Nephron (organoid): Measurements from ENCODE around the gene DIAPH3.

Source experiments
- H3K27ac Mint-ChIP-seq, 3 experiments: 2 replicates each; pipeline ENCODE4 v1.8.0; 2020; ENCODE audit warnings: mixed read lengths in 3 of 3, mild to moderate bottlenecking in 2 of 3, moderate library complexity in 1 of 3
- H3K27me3 Mint-ChIP-seq: 2 replicates; pipeline ENCODE4 v1.8.0; 2021; ENCODE audit warnings: low read depth, mild to moderate bottlenecking, moderate library complexity, mixed read lengths
- H3K36me3 Mint-ChIP-seq: 2 replicates; pipeline ENCODE4 v1.8.0; 2020; ENCODE audit warnings: low read depth, mixed read lengths
- H3K4me1 Mint-ChIP-seq: 2 replicates; pipeline ENCODE4 v1.8.0; 2020; ENCODE audit warnings: mixed read lengths
- H3K4me3 Mint-ChIP-seq, 3 experiments: 2 replicates each; pipeline ENCODE4 v1.8.0; 2020; ENCODE audit warnings: mild to moderate bottlenecking in 3 of 3, mixed read lengths in 3 of 3, moderate library complexity in 2 of 3
- H3K9me3 Mint-ChIP-seq: 2 replicates; pipeline ENCODE4 v1.8.0; 2020; ENCODE audit warnings: mixed read lengths
- TF ChIP-seq, protein P1 (sequence below), 3 experiments: fragments of 200-600 bp; sonication (generic); IDR thresholded peaks; one replicate each; pipeline ENCODE4 v1.5.0; 2021; ENCODE audit warnings: antibody characterized with exemption in 3 of 3; ENCODE audit not compliant: unreplicated experiment in 3 of 3

The DIAPH3 gene

DNA sequence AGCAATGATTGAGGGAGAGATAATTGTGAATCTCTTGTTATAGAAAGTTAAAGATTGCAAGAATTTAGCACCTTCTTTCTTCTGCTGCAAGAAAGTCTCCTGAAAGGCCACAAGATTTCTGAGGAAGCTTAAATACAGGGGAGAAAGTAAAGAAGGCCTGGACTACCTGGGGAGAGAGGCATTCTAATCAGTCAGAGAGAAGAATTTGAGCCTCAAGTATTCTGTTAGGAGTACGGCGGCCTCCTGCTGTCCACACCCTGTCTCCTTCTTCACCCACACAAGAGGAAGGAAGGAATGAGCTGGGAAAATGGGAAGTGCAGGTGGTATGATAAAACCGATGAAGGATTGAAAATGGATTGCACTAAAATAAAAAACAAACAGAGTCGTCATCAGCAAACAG is 474.7 kb downstream of the DIAPH3 start:
- Mint-ChIP-seq H3K27me3 (no peaks in the 10 kb centered on the region), H3K4me3 (no peak overlapping the region), H3K27ac (no peak overlapping the region), H3K36me3 (no peaks in the 10 kb centered on the region), H3K4me1 (peaks cover 29% of the 10 kb centered on the region), H3K9me3 (no peaks in the 10 kb centered on the region)
- TF ChIP-seq, protein P1, sequence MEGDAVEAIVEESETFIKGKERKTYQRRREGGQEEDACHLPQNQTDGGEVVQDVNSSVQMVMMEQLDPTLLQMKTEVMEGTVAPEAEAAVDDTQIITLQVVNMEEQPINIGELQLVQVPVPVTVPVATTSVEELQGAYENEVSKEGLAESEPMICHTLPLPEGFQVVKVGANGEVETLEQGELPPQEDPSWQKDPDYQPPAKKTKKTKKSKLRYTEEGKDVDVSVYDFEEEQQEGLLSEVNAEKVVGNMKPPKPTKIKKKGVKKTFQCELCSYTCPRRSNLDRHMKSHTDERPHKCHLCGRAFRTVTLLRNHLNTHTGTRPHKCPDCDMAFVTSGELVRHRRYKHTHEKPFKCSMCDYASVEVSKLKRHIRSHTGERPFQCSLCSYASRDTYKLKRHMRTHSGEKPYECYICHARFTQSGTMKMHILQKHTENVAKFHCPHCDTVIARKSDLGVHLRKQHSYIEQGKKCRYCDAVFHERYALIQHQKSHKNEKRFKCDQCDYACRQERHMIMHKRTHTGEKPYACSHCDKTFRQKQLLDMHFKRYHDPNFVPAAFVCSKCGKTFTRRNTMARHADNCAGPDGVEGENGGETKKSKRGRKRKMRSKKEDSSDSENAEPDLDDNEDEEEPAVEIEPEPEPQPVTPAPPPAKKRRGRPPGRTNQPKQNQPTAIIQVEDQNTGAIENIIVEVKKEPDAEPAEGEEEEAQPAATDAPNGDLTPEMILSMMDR (IDR thresholded peaks at IDR 0.05; ENCODE audit: unreplicated experiment in 3 of 3): no peak

DNA sequence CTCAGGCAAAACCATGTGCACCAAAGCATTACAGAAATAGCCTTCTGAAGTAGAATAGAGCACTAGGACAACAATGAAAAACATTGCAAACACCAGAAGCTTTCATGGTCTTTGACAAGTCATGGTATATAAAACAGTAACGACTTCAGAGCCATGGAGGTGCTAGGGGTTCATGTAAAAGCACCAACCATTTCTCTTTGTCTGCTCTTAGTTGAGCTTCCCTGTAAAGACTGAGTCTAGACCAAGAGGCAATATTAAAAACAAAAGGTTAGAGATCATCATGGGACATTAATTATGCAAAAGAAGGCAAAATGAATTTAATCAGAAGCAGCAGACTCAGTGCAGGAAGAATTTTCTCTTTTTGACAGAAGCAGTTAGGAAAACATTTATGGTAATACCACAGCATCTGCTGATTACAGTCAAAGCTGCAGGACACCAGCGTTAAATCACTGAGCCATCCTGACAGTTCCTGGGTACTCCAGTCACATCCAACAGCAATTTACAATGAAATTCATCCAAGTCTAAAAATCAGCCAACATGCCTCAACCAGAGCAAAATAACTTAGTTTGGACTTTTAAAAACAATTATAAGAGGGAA is 476.8 kb downstream of the DIAPH3 start:
- peak overlapping the region in 1 of 3 experiments; percentile 4 for H3K27ac Mint-ChIP-seq
- no peaks in the 10 kb centered on the region for H3K27me3 Mint-ChIP-seq
- H3K4me1 Mint-ChIP-seq: peaks cover 29% of the 10 kb centered on the region
- no peak overlapping the region for H3K4me3 Mint-ChIP-seq
- H3K36me3 Mint-ChIP-seq: no peaks in the 10 kb centered on the region
- TF ChIP-seq, protein P1 (IDR thresholded peaks at IDR 0.05; ENCODE audit: unreplicated experiment in 3 of 3): no peak
- no peaks in the 10 kb centered on the region for H3K9me3 Mint-ChIP-seq

DNA sequence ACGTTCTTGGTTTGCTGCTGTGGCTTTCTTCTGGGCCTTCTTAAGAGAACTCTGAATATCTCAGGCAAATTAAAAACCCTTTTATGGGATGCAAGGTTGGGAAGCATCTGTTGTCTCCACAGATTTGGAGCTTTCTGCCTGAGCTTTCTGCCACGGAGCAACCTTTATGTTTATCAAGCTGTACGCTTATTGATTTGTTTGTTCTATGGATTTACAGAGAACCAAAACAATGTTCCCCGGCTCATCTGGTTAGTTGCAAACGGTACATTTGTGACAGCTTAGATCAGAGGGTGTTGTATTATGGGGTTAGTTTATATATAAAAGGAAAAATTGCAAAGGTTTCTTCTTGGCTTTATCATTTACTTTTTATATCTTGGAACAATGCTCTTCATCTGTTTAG is 479.6 kb downstream of the DIAPH3 start:
- no peak overlapping the region for H3K27ac Mint-ChIP-seq
- H3K36me3 Mint-ChIP-seq: no peaks in the 10 kb centered on the region
- H3K4me1 Mint-ChIP-seq: peaks cover 12% of the 10 kb centered on the region
- no peaks in the 10 kb centered on the region for H3K27me3 Mint-ChIP-seq
- TF ChIP-seq, protein P1 (IDR thresholded peaks at IDR 0.05; ENCODE audit: unreplicated experiment in 3 of 3): no peak
- no peaks in the 10 kb centered on the region for H3K9me3 Mint-ChIP-seq
- no peak overlapping the region for H3K4me3 Mint-ChIP-seq

DNA sequence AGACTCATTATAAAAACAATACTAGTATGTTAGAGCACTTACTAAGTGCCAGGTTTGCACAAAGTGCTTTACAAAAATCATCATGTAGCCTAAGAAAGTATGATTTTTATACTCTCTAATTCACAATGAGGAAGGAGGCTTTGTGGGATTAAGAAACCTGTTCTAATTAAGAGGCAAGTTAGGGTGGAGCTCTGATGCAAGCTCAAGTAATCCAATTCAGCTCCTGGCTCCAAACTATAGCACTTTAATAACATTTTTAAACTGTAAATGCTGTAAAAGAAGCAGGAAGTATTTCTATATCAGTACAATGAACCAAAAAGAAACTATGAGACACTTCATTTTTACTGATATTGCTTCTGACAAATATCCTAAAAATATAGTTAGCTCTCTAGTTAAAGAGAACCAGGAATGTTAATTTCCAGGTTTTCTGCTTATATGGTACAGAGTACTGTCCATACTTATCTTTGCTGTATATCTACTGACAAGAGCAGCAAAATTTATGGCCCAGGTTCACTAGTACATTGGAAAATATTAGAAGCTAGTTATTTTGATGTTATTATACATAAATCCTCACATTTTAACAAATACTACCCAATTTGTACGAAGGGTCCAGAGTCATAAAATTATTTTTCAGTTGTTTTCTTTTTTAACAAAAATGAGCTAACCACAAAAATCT is 482.0 kb downstream of the DIAPH3 start:
- H3K4me1 Mint-ChIP-seq: peaks cover 12% of the 10 kb centered on the region
- no peak overlapping the region for H3K4me3 Mint-ChIP-seq
- no peaks in the 10 kb centered on the region for H3K36me3 Mint-ChIP-seq
- no peaks in the 10 kb centered on the region for H3K9me3 Mint-ChIP-seq
- no peak overlapping the region for H3K27ac Mint-ChIP-seq
- no peaks in the 10 kb centered on the region for H3K27me3 Mint-ChIP-seq
- TF ChIP-seq, protein P1 (IDR thresholded peaks at IDR 0.05; ENCODE audit: unreplicated experiment in 3 of 3): no peak

DNA sequence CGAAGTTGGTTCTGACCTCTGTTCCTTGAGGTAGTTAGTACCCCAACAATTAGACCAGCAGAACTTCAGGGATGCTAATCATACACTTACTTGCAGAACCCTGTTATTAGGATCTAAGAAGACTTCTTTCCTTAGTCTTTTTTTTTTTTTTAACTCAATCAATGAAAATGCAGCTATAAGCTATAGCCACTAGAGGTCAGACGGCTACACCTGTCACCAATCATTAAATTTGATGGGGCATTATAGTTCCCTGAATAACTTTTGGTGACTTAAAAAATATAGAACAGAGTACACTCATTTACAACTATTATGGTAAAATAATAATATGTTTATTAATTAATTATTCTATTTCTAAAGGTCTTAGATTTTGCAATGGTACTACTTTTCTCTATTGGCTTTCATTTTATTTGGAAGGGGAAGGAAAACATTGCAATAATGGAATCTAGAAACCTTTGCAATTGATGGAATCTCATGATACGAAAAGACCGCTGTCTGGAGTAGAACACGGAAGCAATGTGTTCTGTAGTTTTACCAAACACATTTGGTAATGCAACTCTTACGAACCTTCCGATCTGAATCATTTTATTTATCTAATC is 483.2 kb downstream of the DIAPH3 start:
- Mint-ChIP-seq H3K4me3 (no peak overlapping the region), H3K4me1 (peaks cover 6% of the 10 kb centered on the region), H3K36me3 (no peaks in the 10 kb centered on the region), H3K27me3 (no peaks in the 10 kb centered on the region), H3K27ac (no peak overlapping the region), H3K9me3 (no peaks in the 10 kb centered on the region)
- TF ChIP-seq, protein P1 (IDR thresholded peaks at IDR 0.05; ENCODE audit: unreplicated experiment in 3 of 3): peak; percentile 67 to 81 (median 68)
